A673 (cell line): ENCODE measurements around the gene PAX5. TPM values are rescaled to one million over a fixed set of nuclear protein-coding genes. Genes with fewer than 3 reads are reported as not detected.

Experiments
- BruUV-seq: library from RNA; stranded (reverse); fragments of 400-500 nt; replicated peaks from 2 replicates; lab custom pipeline; 2021; lab: Mats Ljungman, UMichigan
- CTCF ChIA-PET: fragments of 300-600 bp; sonication (Branson Sonifier 250); formaldehyde crosslinking; loops from one replicate; lab custom pipeline; 2022; ENCODE audit warnings: antibody characterized with exemption; lab: Charles Lee
- POLR2A ChIA-PET: fragments of 300-600 bp; sonication (Branson Sonifier 250); formaldehyde crosslinking; loops from one replicate; lab custom pipeline; 2022; ENCODE audit warnings: antibody characterized with exemption; ENCODE audit not compliant: low non-redundant PET; lab: Charles Lee
- DNase-seq: peaks from one replicate; pipeline ENCODE4 v3.0.0-alpha.2; 2015; ENCODE audit warnings: low spot score
- H3K27ac ChIP-seq: fragments of 200-600 bp; sonication (generic); 2 replicates; pipeline ENCODE4 v1.5.1; 2016; ENCODE audit warnings: mixed run types, low read depth, mild to moderate bottlenecking, mixed read lengths, antibody characterized with exemption, low read length; ENCODE audit not compliant: poor library complexity, severe bottlenecking
- H3K27me3 ChIP-seq: fragments of 200-600 bp; sonication (generic); replicated peaks from 2 replicates; pipeline ENCODE4 v1.6.1; 2017; ENCODE audit warnings: mixed run types, low read depth, mild to moderate bottlenecking, mixed read lengths, antibody characterized with exemption, low read length; ENCODE audit not compliant: insufficient read depth, poor library complexity
- H3K36me3 ChIP-seq: fragments of 200-600 bp; sonication (generic); 2 replicates; pipeline ENCODE4 v1.6.1; 2016; ENCODE audit warnings: mixed run types, mild to moderate bottlenecking, mixed read lengths, antibody characterized with exemption, low read length; ENCODE audit not compliant: insufficient read depth, poor library complexity, severe bottlenecking
- H3K4me1 ChIP-seq: fragments of 200-600 bp; sonication (generic); 2 replicates; pipeline ENCODE4 v1.6.1; 2017; ENCODE audit warnings: mixed run types, mild to moderate bottlenecking, mixed read lengths, antibody characterized with exemption, low read length; ENCODE audit not compliant: insufficient read depth, poor library complexity, severe bottlenecking
- H3K4me3 ChIP-seq: fragments of 200-600 bp; sonication (generic); 2 replicates; pipeline ENCODE4 v1.5.1; 2016; ENCODE audit warnings: low read depth, mixed run types, mild to moderate bottlenecking, mixed read lengths, low read length; ENCODE audit not compliant: poor library complexity, severe bottlenecking
- H3K9me3 ChIP-seq: fragments of 200-600 bp; sonication (generic); 2 replicates; pipeline ENCODE4 v1.6.1; 2016; ENCODE audit warnings: mixed run types, low read depth, mild to moderate bottlenecking, mixed read lengths, antibody characterized with exemption, low read length; ENCODE audit not compliant: poor library complexity, severe bottlenecking
- EZH2 ChIP-seq: fragments of 200-600 bp; sonication (generic); IDR thresholded peaks from 2 replicates; pipeline ENCODE4 v1.6.1; 2017; ENCODE audit warnings: borderline replicate concordance, low read depth, mild to moderate bottlenecking, mixed read lengths, antibody characterized with exemption, low read length; ENCODE audit not compliant: poor library complexity, severe bottlenecking
- intact Hi-C: fragments of 100-400 bp; cut with micrococcal nuclease; formaldehyde crosslinking; loops from one replicate; pipeline ENCODE4 v1.10.0; 2022; ENCODE audit not compliant: unreplicated experiment
- total RNA-seq: library from RNA; stranded (reverse); gene quantifications from 2 replicates; pipeline ENCODE4 v1.2.3, GENCODE V29; 2021
- TF ChIP-seq, protein P1 (sequence below): fragments of 300-800, 200-600 bp; sonication (generic); conservative IDR thresholded peaks from 2 replicates; pipeline ENCODE4 v1.5.1; 2017; ENCODE audit warnings: low read depth, mild to moderate bottlenecking, antibody characterized with exemption, low read length, moderate library complexity, mixed read lengths

PAX5 gene
- total RNA-seq, 1 experiment from 2014 or later: 5.5 TPM

DNA sequence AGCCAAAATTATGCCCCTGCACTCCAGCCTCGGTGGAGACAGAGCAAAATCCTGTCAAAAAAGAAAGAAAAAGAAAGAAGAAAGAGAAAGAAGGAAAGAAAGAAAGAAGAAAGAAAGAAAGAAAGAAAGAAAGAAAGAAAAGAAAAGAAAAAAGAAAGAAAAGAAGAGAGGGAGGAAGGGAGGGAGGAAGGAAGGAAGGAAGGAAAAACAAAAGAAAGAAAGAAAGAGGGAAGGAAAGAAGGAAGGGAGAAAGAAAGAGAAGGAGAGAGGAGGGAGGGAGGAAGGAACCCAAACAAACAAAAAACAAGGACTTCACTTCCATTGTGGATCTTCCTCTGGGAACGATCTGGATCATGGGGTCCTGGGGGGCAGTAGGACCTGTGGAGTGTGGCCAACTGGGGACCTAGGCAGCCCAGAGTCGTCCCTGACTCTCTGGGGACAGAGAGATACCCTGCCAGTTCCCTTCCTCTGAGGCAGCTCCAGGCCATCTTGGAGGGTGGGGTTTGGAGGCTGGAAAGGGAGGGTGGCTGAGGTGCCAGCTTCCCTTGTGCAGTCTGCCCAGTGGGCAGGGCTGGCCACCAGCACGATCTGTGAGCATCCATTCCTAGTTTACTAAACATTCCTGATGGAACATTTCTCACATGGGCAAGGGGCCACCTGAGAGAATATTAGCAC is 216.8 kb downstream of the PAX5 start:
- H3K27ac ChIP-seq: no peak overlapping the region
- no peaks in the 10 kb centered on the region for H3K9me3 ChIP-seq
- H3K36me3 ChIP-seq: no peaks in the 10 kb centered on the region
- BruUV-seq: no TSS peak
- H3K4me3 ChIP-seq: no peak overlapping the region
- POLR2A ChIA-PET: no interaction called here
- intact Hi-C loops: no loop called here
- no peak for DNase-seq
- H3K27me3 ChIP-seq: no peaks in the 10 kb centered on the region
- CTCF ChIA-PET: no interaction called here
- H3K4me1 ChIP-seq: no peaks in the 10 kb centered on the region
- TF ChIP-seq, protein P1, sequence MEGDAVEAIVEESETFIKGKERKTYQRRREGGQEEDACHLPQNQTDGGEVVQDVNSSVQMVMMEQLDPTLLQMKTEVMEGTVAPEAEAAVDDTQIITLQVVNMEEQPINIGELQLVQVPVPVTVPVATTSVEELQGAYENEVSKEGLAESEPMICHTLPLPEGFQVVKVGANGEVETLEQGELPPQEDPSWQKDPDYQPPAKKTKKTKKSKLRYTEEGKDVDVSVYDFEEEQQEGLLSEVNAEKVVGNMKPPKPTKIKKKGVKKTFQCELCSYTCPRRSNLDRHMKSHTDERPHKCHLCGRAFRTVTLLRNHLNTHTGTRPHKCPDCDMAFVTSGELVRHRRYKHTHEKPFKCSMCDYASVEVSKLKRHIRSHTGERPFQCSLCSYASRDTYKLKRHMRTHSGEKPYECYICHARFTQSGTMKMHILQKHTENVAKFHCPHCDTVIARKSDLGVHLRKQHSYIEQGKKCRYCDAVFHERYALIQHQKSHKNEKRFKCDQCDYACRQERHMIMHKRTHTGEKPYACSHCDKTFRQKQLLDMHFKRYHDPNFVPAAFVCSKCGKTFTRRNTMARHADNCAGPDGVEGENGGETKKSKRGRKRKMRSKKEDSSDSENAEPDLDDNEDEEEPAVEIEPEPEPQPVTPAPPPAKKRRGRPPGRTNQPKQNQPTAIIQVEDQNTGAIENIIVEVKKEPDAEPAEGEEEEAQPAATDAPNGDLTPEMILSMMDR: no peak
- TF ChIP-seq EZH2: no peak

DNA sequence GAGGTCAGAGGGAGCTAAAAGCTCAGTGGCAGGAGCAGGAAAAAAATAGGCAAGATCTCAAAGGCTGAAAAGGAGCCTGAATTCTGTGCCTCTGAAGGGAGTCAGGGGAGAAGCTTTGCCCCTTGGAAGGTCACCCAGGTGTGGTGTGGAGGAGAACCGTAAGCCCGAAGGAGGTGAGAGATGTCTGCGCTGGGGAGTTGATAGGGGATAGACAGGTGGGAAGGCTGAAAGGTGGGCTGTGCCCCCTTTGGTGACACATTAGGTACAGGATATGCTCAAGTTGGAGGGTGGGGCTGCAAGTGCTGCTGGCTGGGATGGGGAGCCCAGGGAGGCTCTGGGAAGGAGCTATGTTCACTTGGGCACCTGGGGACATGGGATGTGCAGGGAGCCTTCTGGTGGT is 217.7 kb downstream of the PAX5 start:
- intact Hi-C loops: no loop called here
- BruUV-seq: no TSS peak
- no peaks in the 10 kb centered on the region for H3K36me3 ChIP-seq
- no peak for DNase-seq
- no peak overlapping the region for H3K27ac ChIP-seq
- H3K4me3 ChIP-seq: no peak overlapping the region
- H3K27me3 ChIP-seq: peaks cover under 1% of the 10 kb centered on the region
- no peaks in the 10 kb centered on the region for H3K4me1 ChIP-seq
- CTCF ChIA-PET: interaction anchor here (0.5 kb wide), 1 partner anchor 981 kb away, joined by 4 read pairs; no protein-coding TSS in a partner anchor
- H3K9me3 ChIP-seq: no peaks in the 10 kb centered on the region
- POLR2A ChIA-PET: no interaction called here
- no peak for TF ChIP-seq EZH2
- TF ChIP-seq, protein P1: no peak

DNA sequence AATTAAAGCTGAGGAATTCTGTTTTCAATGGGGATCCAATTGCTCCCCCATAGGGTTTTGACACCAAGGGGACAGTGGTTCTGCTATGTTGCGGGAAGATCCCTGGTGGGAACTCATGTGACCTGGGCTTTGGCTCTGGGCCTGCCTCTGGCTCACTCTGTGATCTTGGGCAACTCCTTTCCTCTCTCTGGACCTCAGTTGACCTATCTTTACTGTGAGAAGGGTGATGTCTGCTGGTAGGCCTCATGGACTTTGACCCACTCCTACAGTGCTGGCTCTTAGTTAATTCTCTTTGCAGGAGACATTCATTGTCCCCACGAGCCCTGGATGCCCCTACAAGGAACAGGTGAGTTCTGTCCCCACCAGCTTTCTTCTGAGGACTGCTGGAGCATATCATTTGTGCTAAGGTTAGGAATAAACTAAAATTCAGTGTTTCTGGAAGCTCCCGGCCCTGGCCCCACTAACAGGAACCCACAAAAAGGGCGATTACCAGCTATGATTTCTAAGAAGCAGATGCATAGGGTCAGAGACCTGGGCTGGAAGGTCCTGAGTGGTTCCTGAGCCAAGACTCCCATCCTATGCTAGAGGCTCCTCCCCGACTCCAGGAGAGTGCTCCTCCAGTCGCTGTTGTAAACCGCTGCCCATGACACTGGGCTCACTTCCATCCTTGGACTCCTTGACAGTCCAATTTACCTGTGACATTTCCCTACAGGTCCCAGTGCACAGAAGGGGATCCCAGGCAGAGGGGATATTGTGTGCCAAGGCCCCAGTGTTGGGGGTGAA is 218.3 kb downstream of the PAX5 start:
- ChIA-PET POLR2A (no interaction called here), CTCF (no interaction called here)
- no peaks in the 10 kb centered on the region for H3K9me3 ChIP-seq
- peaks cover 7% of the 10 kb centered on the region for H3K27me3 ChIP-seq
- DNase-seq: no peak
- no peak for TF ChIP-seq EZH2
- TF ChIP-seq, protein P1: no peak
- intact Hi-C loops: no loop called here
- no TSS peak for BruUV-seq
- no peak overlapping the region for H3K4me3 ChIP-seq
- no peaks in the 10 kb centered on the region for H3K4me1 ChIP-seq
- H3K36me3 ChIP-seq: no peaks in the 10 kb centered on the region
- H3K27ac ChIP-seq: no peak overlapping the region
